RWPE2 (cell line): ENCODE data around the gene GRIN3B.

ENCODE experiments used
- ATAC-seq: fragments of 200-7000 bp; cut with Tn5 transposase; 3 replicates; pipeline ENCODE4 v1.9.1; 2021; ENCODE audit warnings: low read depth
- DNase-seq: peaks from one replicate; pipeline ENCODE4 v3.0.0-alpha.2; 2020; ENCODE audit warnings: low spot score
- H3K27ac ChIP-seq: fragments of 450-650 bp; 2 replicates; pipeline ENCODE4 v1.5.1; 2017; ENCODE audit warnings: mild to moderate bottlenecking; ENCODE audit not compliant: poor library complexity, severe bottlenecking
- H3K27me3 ChIP-seq: fragments of 250-450 bp; sonication (Bioruptor Pico); 2 replicates; pipeline ENCODE4 v1.5.1; 2021; ENCODE audit warnings: mild to moderate bottlenecking, moderate library complexity; ENCODE audit not compliant: insufficient read depth, poor library complexity, severe bottlenecking
- H3K36me3 ChIP-seq: fragments of 250-450 bp; sonication (Bioruptor Pico); 2 replicates; pipeline ENCODE4 v1.5.1; 2020; ENCODE audit warnings: low read depth, mild to moderate bottlenecking, moderate library complexity
- H3K4me1 ChIP-seq: fragments of 250-450 bp; sonication (Bioruptor Pico); 2 replicates; pipeline ENCODE4 v1.5.1; 2021; ENCODE audit warnings: mild to moderate bottlenecking, moderate library complexity; ENCODE audit not compliant: insufficient read depth, poor library complexity, severe bottlenecking
- H3K4me3 ChIP-seq: fragments of 250-450 bp; sonication (Bioruptor Pico); 2 replicates; pipeline ENCODE4 v1.5.1; 2021; ENCODE audit warnings: mild to moderate bottlenecking, moderate library complexity; ENCODE audit not compliant: severe bottlenecking
- H3K9me3 ChIP-seq: fragments of 250-450 bp; sonication (Bioruptor Pico); 2 replicates; pipeline ENCODE4 v1.5.1; 2021; ENCODE audit warnings: mild to moderate bottlenecking, moderate library complexity; ENCODE audit not compliant: severe bottlenecking
- CTCF ChIP-seq: fragments of 450-650 bp; IDR thresholded peaks from one replicate; pipeline ENCODE4 v1.5.1; 2017; ENCODE audit warnings: mild to moderate bottlenecking, moderate library complexity; ENCODE audit not compliant: poor library complexity, severe bottlenecking

The GRIN3B gene

DNA sequence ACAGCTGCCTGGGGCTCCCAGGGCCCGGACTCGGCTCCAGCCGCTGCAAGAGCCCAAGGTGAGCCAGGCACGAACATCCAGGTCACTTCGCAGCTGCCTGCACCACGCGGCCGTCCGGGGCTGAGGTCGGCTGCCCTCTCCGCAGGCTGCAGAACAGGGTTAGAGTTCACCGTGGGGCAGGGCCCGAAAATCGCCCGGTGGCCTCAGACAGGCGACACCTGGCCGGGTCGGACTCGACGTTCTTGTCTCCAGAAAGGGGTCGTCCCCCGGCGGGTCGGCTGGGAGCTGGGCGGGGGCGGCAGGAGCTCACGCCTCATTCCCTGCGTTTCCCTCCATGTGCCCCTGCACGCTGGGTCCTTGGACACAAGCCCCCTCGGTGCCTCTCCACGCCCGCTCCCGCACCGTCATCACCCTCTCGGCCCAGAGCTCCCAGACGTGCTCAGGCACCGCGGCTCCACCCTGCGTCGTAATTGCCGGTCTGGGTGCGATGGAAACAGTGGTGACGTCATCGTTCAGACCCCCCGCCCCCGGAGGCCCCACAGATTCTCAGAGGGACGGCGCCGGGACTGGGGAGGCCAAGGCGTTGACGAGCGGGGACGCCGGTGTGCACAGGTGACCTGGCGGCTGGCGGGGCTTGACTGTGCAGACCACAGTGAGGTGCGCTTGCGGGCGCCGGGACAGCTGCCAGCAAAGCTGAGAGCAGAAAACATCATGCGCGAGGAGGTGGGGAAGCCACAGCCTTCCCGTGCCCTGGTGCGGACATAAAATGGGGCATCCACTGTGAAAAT lies 4.0 kb upstream of the GRIN3B start:
- H3K27me3 ChIP-seq, result peaks cover 40% of the 10 kb centered on the region
- no peaks in the 10 kb centered on the region for H3K9me3 ChIP-seq
- no peak for TF ChIP-seq CTCF
- no peak overlapping the region for H3K27ac ChIP-seq
- peak; percentile 48 for ATAC-seq
- H3K4me1 ChIP-seq, result no peaks in the 10 kb centered on the region
- DNase-seq, result no peak
- no peak overlapping the region for H3K4me3 ChIP-seq
- H3K36me3 ChIP-seq, result peaks cover 17% of the 10 kb centered on the region

DNA sequence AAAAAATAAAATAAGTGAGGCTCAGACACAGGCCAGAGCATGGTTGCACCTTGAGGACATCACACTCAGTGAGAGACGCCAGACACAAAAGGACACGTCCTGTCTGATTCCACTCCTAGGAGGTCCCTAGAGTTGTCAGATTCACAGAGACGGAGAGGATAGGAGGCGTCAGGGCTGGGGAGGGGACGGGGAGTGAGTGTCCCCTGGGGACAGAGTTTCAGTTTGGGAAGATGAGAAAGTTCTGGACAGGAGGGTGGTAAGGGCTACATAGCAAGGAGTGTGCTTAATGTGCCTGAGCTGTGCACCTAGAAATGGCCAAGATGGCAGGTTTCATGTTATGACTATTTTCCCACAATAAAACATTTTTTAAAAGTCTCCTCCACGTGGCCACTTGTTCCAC lies 2.2 kb upstream of the GRIN3B start:
- ATAC-seq (no peak), DNase-seq (no peak)
- Histone ChIP-seq H3K36me3 (peaks cover 10% of the 10 kb centered on the region), H3K27me3 (peaks cover 44% of the 10 kb centered on the region), H3K9me3 (no peaks in the 10 kb centered on the region), H3K27ac (no peak overlapping the region), H3K4me3 (no peak overlapping the region), H3K4me1 (no peaks in the 10 kb centered on the region)
- TF ChIP-seq CTCF, result no peak

GRCh38 chr19:999379-999719 lies 870 bp upstream of the GRIN3B start:
- Histone ChIP-seq H3K36me3 (peaks cover 3% of the 10 kb centered on the region), H3K27me3 (peaks cover 44% of the 10 kb centered on the region), H3K4me3 (no peak overlapping the region), H3K27ac (no peak overlapping the region), H3K4me1 (no peaks in the 10 kb centered on the region), H3K9me3 (no peaks in the 10 kb centered on the region)
- DNase-seq (no peak), ATAC-seq (no peak)
- TF ChIP-seq CTCF, result no peak

DNA sequence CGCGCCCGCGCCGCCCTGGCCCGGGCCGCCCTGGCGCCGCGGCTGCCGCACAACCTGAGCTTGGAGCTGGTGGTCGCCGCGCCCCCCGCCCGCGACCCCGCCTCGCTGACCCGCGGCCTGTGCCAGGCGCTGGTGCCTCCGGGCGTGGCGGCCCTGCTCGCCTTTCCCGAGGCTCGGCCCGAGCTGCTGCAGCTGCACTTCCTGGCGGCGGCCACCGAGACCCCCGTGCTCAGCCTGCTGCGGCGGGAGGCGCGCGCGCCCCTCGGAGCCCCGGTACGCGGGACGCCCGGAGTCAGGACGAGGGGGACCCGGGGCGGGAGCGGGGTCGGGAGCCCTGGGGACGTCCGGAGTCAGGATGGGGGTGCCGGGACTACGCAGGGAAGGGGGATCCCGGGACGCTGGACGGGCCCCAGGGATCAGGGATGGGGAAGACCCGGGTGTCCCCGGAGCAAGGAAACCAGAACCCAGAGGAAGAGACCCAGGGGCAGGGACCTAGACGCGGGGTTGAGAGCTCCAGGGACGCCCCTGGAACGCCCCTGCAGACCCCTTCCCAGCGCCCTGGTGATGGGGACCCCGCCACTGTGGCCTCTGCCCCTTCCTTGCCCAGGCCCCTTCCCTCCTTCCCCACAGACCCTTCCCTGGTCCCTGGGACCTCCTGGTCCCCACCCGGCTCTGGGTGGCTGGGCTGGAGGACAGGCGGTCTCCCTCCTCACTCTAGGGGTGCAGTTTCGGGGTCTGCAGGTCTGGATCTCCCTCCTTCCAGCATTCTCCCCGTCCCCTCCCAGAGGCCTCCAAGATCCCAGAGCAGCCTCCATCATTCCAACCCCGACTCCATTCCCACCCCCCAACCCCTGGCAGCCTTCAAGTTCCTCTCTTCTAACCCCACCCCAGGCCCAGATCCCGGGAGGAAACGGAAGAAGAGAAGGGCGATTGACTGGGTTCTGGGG lies 645 bp downstream of the GRIN3B start:
- Histone ChIP-seq H3K27me3 (peaks cover 44% of the 10 kb centered on the region), H3K27ac (no peak overlapping the region), H3K4me1 (no peaks in the 10 kb centered on the region), H3K36me3 (no peaks in the 10 kb centered on the region), H3K9me3 (no peaks in the 10 kb centered on the region), H3K4me3 (peak overlapping the region; percentile 22)
- no peak for TF ChIP-seq CTCF
- ATAC-seq, result no peak
- no peak for DNase-seq
